GM20000 (cell line): Measurements from ENCODE around the gene SCARB1.

Experiments
- DNase-seq: peaks from one replicate; pipeline ENCODE4 v3.0.0; 2012; ENCODE audit warnings: low spot score
- TF ChIP-seq, protein P1 (sequence below): IDR thresholded peaks from 2 replicates; pipeline ENCODE4 v1.5.1; 2012; ENCODE audit warnings: mild to moderate bottlenecking, control low read depth; ENCODE audit errors: extremely low read depth, missing control alignments

The SCARB1 gene

DNA sequence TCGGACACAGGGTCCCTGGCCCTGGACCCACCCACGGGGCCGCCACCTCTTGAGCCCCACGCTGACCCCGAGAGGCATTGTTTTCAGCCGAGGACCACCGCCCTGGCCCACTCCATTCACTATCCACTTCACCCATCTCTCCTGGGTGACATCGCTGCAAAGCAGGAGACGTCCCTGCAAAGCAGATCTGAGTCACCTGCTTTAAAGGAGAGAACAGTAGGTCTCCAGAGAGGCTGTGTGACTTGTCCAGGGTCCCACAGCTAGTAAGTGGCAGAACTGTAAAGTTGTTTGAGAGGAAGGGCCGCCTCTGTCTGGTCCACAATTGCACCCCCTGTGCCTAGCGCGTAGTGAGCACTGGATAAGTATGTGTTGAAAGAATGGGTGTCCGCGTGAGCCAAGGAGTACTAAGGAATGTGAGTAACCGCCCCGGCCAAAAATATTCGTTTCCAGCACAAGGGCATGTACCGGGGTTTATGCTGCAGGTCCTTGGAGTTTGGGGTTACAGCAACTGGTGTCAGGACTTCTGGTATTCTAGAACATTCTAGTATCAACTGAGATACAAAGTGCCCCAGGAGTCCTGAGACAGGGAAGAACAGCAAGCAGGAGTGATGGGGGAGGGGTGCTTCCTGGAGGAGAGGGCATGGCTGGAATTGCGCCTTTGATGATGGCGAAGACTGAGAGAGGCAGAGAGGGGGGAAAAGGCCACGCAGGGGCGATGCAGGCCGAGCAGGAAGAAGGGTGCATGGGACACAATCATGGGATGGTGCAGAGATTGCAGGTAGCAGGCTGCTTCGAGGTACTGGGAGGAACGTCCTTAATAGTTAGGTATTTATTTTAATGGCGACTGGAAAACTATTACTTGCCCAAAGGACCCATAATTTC is 91.1 kb downstream of the SCARB1 start:
- TF ChIP-seq, protein P1, sequence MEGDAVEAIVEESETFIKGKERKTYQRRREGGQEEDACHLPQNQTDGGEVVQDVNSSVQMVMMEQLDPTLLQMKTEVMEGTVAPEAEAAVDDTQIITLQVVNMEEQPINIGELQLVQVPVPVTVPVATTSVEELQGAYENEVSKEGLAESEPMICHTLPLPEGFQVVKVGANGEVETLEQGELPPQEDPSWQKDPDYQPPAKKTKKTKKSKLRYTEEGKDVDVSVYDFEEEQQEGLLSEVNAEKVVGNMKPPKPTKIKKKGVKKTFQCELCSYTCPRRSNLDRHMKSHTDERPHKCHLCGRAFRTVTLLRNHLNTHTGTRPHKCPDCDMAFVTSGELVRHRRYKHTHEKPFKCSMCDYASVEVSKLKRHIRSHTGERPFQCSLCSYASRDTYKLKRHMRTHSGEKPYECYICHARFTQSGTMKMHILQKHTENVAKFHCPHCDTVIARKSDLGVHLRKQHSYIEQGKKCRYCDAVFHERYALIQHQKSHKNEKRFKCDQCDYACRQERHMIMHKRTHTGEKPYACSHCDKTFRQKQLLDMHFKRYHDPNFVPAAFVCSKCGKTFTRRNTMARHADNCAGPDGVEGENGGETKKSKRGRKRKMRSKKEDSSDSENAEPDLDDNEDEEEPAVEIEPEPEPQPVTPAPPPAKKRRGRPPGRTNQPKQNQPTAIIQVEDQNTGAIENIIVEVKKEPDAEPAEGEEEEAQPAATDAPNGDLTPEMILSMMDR = no peak
- no peak for DNase-seq

DNA sequence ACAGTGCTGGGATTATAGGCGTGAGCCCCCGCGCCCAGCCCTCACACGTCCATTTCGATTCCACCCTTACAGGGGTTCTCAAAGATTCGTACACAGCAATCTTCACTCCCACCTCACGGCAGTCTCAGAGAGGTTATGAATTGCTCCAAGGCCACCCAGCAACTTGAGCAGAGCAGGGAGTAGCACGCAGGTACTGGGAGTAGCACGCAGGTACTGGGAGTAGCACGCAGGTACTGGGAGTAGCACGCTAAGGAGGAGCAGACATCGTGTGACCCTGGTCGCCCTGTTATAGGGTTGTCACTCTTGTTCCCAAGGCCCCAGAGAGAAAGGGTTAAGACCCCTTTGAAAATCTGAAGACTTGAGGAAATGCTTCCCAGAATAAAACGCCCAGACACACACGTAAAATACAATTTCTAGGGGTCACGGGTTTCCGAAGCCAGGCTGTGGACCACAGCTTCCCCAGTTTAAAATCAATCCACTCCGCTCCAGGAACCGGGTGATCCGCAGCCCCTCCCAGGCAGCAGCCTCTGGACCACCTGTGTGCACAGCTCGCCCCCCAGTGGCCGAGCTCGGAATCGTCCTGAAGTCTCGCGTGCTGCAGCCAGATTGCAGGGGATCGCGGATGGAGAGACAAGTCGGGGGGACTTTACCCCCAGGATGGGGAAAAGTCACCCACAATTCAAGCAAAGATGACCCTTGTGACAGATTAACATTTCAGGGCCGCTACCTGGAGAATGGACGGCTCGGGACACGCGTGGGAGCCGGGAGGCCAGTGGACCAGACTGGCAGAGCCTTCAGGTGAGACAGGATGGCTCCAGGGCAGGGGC is 92.0 kb downstream of the SCARB1 start:
- TF ChIP-seq, protein P1 = peak; percentile 98
- DNase-seq = peak; percentile 80

DNA sequence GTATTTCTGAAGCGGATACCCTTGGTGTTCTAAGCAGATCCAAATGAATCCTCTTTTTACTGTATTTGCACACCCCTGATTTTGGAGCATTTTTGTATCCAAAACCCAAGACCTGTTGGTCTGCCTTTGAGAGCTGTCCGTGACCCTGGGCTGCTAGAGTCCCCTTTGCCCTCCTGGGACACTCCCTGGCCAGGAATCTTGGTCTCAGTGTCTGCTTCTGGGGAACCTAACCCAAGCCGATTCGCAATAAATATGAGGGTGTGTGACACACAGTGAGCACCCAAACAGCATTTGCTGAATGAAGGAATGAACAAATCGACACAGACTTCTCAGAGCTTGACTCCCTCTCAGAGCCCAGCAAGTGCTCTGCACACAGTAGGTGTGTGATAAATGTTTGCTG is 92.9 kb downstream of the SCARB1 start:
- DNase-seq = no peak
- TF ChIP-seq, protein P1 = no peak

DNA sequence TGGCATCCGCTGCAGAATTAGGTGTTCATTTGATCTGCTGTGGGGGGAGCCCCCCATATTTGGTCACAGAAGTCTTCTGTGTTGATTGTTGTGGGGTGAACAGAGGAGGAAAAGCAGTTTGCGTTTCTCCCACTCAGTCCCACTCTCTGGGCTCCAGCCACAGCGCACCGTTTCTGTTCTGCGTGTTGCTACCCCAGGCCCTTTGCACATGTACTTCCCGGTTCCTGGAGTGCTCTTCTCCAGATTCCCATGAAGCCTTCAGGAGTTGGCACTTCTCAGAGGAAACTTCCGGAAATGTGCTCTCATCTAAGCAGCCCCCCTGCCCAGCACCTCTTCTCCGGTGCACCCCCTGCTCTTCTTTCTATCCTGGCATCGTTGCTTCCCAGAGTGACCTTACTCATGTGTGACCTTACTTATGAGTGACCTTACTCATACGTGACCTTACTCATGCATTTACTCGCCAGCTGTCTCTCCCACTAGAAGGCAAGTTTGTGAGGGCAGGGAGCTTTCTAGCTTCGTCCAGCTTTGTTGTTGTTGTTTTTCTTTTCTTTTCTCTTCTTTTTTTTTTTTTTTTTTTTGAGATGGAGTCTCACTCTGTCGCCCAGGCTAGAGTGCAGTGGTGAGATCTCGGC is 93.7 kb downstream of the SCARB1 start:
- no peak for DNase-seq
- TF ChIP-seq, protein P1 = no peak

DNA sequence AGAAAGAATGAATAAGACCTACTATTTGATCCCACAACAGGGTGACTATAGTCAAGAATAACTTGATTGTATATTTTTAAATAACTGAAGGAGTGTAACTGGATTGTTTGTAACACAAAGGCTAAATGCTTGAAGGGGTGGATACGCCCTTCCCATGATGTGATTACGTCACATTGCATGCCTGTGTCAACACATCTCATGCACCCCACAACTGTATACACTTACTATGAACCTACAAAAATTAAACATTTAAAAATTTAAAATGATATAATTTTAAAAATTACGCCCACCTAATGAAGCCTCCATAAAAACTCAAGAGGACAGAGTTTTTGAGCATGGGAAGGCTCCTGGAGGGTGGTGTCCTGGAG is 94.5 kb downstream of the SCARB1 start:
- TF ChIP-seq, protein P1 = no peak
- DNase-seq = no peak

DNA sequence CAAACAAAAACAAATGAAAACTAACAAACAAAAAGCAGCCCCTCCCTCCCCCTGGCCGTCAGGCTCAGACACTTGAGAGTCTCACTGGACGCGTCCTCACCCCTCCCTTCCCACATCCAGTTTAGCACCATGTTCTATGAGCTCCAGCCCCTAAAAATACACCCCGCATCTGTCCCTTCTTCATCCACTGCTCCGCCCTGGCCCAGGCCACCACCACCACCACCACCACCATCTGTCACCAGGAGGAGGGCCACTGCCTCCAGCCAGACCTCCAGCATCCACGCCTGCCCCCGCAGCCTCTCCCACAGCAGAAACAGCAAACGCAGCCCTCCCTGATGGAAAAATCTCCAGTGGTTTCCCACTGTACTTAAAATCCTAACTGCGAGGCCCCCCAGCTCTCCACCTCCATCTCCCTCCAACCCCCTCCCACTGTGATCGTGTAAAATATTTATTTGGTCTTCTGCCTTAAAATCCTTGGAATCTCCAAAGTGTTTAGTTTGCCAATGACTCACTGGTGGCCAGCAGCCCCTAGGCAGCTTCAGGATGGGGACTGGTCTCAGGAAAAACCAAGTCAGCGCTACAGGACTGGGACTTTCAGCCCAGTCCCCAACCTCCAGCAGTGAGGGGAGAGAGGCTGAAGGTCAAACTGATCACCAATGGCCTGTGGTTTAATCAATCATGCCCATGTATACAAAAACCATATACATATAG is 95.1 kb downstream of the SCARB1 start:
- no peak for DNase-seq
- TF ChIP-seq, protein P1 = no peak
